ENCODE data around the gene FRMD5. TPM values are rescaled to one million over a fixed set of nuclear protein-coding genes. Genes with fewer than 3 reads are reported as not detected.

Gene FRMD5
- polyA plus RNA-seq, 1 donor (not counting 4 experiments of a cell fraction or from before 2014, with no cell fraction given) = 7.3 TPM

GRCh38 chr15:44144992-44145391 lies 50.1 kb downstream of the FRMD5 start:
- H3K79me2 ChIP-seq (ENCODE audit: control insufficient read depth, insufficient read depth, low read length) = peaks cover 14% of the 10 kb centered on the region
- H3K27ac ChIP-seq (ENCODE audit: control insufficient read depth, insufficient read depth, low read length) = no peak overlapping the region
- no peaks in the 10 kb centered on the region for H3K27me3 ChIP-seq (ENCODE audit: control insufficient read depth, extremely low read depth, insufficient read depth, low read length)
- no peaks in the 10 kb centered on the region for H3K9me3 ChIP-seq (ENCODE audit: control insufficient read depth, low read depth, low read length)
- no peaks in the 10 kb centered on the region for H4K20me1 ChIP-seq (ENCODE audit: control insufficient read depth, extremely low read depth, insufficient read depth, low read length)
- H3K4me3 ChIP-seq (ENCODE audit: control insufficient read depth in 2 of 3, extremely low read depth in 1 of 3, insufficient read depth in 2 of 3, low read depth in 1 of 3, low read length in 3 of 3) = no peak overlapping the region
- H3K36me3 ChIP-seq (ENCODE audit: control insufficient read depth in 2 of 2, extremely low read depth in 1 of 2, insufficient read depth in 2 of 2, low read length in 2 of 2) = peaks cover 0 to 4% of the 10 kb centered on the region in 2 experiments
- H3K9me1 ChIP-seq (ENCODE audit: control insufficient read depth, extremely low read depth, insufficient read depth, low read length) = no peaks in the 10 kb centered on the region
- FAIRE-seq = no peak
- H3K9ac ChIP-seq (ENCODE audit: control insufficient read depth, extremely low read depth, insufficient read depth, low read length) = no peak overlapping the region
- dilution Hi-C loops (cut with MboI; ENCODE audit: extremely low pct_ligation_motif_present, low sequenced_read_pairs) = no loop called here
- no peak overlapping the region for H2AFZ ChIP-seq (ENCODE audit: control insufficient read depth, low read length)
- no peak for TF ChIP-seq CTCF (optimal IDR thresholded peaks at IDR 0.05 in 1 of 3, IDR thresholded peaks at IDR 0.05 in 1 of 3, conservative IDR thresholded peaks at IDR 0.05 in 1 of 3; ENCODE audit: extremely low read depth in 1 of 3, insufficient read depth in 2 of 3, low read length in 3 of 3)
- no peak for TF ChIP-seq EZH2 (IDR thresholded peaks at IDR 0.05; ENCODE audit: low read length)
- no peak for DNase-seq (ENCODE audit: low read depth, low spot score)
- no peak overlapping the region for H3K4me2 ChIP-seq (ENCODE audit: control insufficient read depth, extremely low read depth, insufficient read depth, low read depth, low read length)
- no peaks in the 10 kb centered on the region for H3K4me1 ChIP-seq (ENCODE audit: control insufficient read depth, extremely low read depth, insufficient read depth, low read length)

GRCh38 chr15:44144184-44144583 lies 50.9 kb downstream of the FRMD5 start:
- Histone ChIP-seq H3K4me1 (ENCODE audit: control insufficient read depth, extremely low read depth, insufficient read depth, low read length) (no peaks in the 10 kb centered on the region), H3K27me3 (ENCODE audit: control insufficient read depth, extremely low read depth, insufficient read depth, low read length) (no peaks in the 10 kb centered on the region), H3K4me3 (ENCODE audit: control insufficient read depth in 2 of 3, extremely low read depth in 1 of 3, insufficient read depth in 2 of 3, low read depth in 1 of 3, low read length in 3 of 3) (no peak overlapping the region), H3K9ac (ENCODE audit: control insufficient read depth, extremely low read depth, insufficient read depth, low read length) (no peak overlapping the region), H2AFZ (ENCODE audit: control insufficient read depth, low read length) (no peak overlapping the region), H3K27ac (ENCODE audit: control insufficient read depth, insufficient read depth, low read length) (no peak overlapping the region), H4K20me1 (ENCODE audit: control insufficient read depth, extremely low read depth, insufficient read depth, low read length) (no peaks in the 10 kb centered on the region), H3K36me3 (ENCODE audit: control insufficient read depth in 2 of 2, extremely low read depth in 1 of 2, insufficient read depth in 2 of 2, low read length in 2 of 2) (peaks cover 0 to 4% of the 10 kb centered on the region in 2 experiments), H3K9me3 (ENCODE audit: control insufficient read depth, low read depth, low read length) (no peaks in the 10 kb centered on the region), H3K4me2 (ENCODE audit: control insufficient read depth, extremely low read depth, insufficient read depth, low read depth, low read length) (no peak overlapping the region), H3K79me2 (ENCODE audit: control insufficient read depth, insufficient read depth, low read length) (peaks cover 16% of the 10 kb centered on the region), H3K9me1 (ENCODE audit: control insufficient read depth, extremely low read depth, insufficient read depth, low read length) (no peaks in the 10 kb centered on the region)
- dilution Hi-C loops (cut with MboI; ENCODE audit: extremely low pct_ligation_motif_present, low sequenced_read_pairs) = no loop called here
- no peak for TF ChIP-seq EZH2 (IDR thresholded peaks at IDR 0.05; ENCODE audit: low read length)
- FAIRE-seq = no peak
- no peak for DNase-seq (ENCODE audit: low read depth, low spot score)

- Histone ChIP-seq H3K27ac (ENCODE audit: control insufficient read depth, insufficient read depth, low read length) (no peak overlapping the region), H3K36me3 (ENCODE audit: control insufficient read depth in 2 of 2, extremely low read depth in 1 of 2, insufficient read depth in 2 of 2, low read length in 2 of 2) (no peaks in the 10 kb centered on the region), H3K9ac (ENCODE audit: control insufficient read depth, extremely low read depth, insufficient read depth, low read length) (no peak overlapping the region), H3K79me2 (ENCODE audit: control insufficient read depth, insufficient read depth, low read length) (peaks cover 32% of the 10 kb centered on the region), H4K20me1 (ENCODE audit: control insufficient read depth, extremely low read depth, insufficient read depth, low read length) (no peaks in the 10 kb centered on the region), H2AFZ (ENCODE audit: control insufficient read depth, low read length) (no peak overlapping the region), H3K27me3 (ENCODE audit: control insufficient read depth, extremely low read depth, insufficient read depth, low read length) (no peaks in the 10 kb centered on the region), H3K9me3 (ENCODE audit: control insufficient read depth, low read depth, low read length) (no peaks in the 10 kb centered on the region), H3K4me2 (ENCODE audit: control insufficient read depth, extremely low read depth, insufficient read depth, low read depth, low read length) (no peak overlapping the region), H3K4me3 (ENCODE audit: control insufficient read depth in 2 of 3, extremely low read depth in 1 of 3, insufficient read depth in 2 of 3, low read depth in 1 of 3, low read length in 3 of 3) (no peak overlapping the region), H3K9me1 (ENCODE audit: control insufficient read depth, extremely low read depth, insufficient read depth, low read length) (no peaks in the 10 kb centered on the region), H3K4me1 (ENCODE audit: control insufficient read depth, extremely low read depth, insufficient read depth, low read length) (peaks cover 5% of the 10 kb centered on the region)
- peak; percentile 5 for FAIRE-seq
- TF ChIP-seq EZH2 (IDR thresholded peaks at IDR 0.05; ENCODE audit: low read length) (no peak), CTCF (optimal IDR thresholded peaks at IDR 0.05 in 1 of 3, IDR thresholded peaks at IDR 0.05 in 1 of 3, conservative IDR thresholded peaks at IDR 0.05 in 1 of 3; ENCODE audit: extremely low read depth in 1 of 3, insufficient read depth in 2 of 3, low read length in 3 of 3) (no peak)
- no peak for DNase-seq (ENCODE audit: low read depth, low spot score)
- dilution Hi-C loops (cut with MboI; ENCODE audit: extremely low pct_ligation_motif_present, low sequenced_read_pairs) = no loop called here
Observed at GRCh38 chr15:44137750-44138149, 57.3 kb downstream of the FRMD5 start.

All from keratinocyte (primary cell).